NCI-H69 (cell line): Measurements from ENCODE around the gene LHFPL6.
A peak's percentile ranks its signal among the peaks of the same experiment; 100 is the strongest.

Source experiments
- DNase-seq: peaks from one replicate; lab custom pipeline; 2025; lab: John Stamatoyannopoulos, UW

Gene LHFPL6

GRCh38 chr13:39414339-39414738, 188.7 kb downstream of the LHFPL6 start:
- DNase-seq = no peak

GRCh38 chr13:39411511-39411910, 191.5 kb downstream of the LHFPL6 start:
- no peak for DNase-seq

- no peak for DNase-seq
These were observed 192.0 kb downstream of the LHFPL6 start for GRCh38 chr13:39410964-39411363.

GRCh38 chr13:39410096-39410901, 192.7 kb downstream of the LHFPL6 start:
- DNase-seq = no peak

GRCh38 chr13:39408512-39408911, 194.5 kb downstream of the LHFPL6 start:
- no peak for DNase-seq

- no peak for DNase-seq
These were observed 195.2 kb downstream of the LHFPL6 start for GRCh38 chr13:39407786-39408185.

- DNase-seq = no peak
These were observed 195.9 kb downstream of the LHFPL6 start for GRCh38 chr13:39407138-39407537.

GRCh38 chr13:39406688-39407087, 196.3 kb downstream of the LHFPL6 start:
- DNase-seq = peak; percentile 55

- peak; percentile 61 for DNase-seq
These were observed 197.3 kb downstream of the LHFPL6 start for GRCh38 chr13:39405596-39406205.

- peak; percentile 36 for DNase-seq
These were observed 197.9 kb downstream of the LHFPL6 start for GRCh38 chr13:39405107-39405506.

- DNase-seq = no peak
These were observed 199.9 kb downstream of the LHFPL6 start for GRCh38 chr13:39403106-39403505.

- no peak for DNase-seq
These were observed 200.6 kb downstream of the LHFPL6 start for GRCh38 chr13:39402221-39402970.

- no peak for DNase-seq
These were observed 201.2 kb downstream of the LHFPL6 start for GRCh38 chr13:39401756-39402155.

- DNase-seq = peak; percentile 55
These were observed 201.8 kb downstream of the LHFPL6 start for GRCh38 chr13:39401046-39401705.

- no peak for DNase-seq
These were observed 203.9 kb downstream of the LHFPL6 start for GRCh38 chr13:39399102-39399501.

GRCh38 chr13:39397896-39398265, 205.1 kb downstream of the LHFPL6 start:
- DNase-seq = no peak

GRCh38 chr13:39397226-39397895, 205.6 kb downstream of the LHFPL6 start:
- DNase-seq = no peak

- no peak for DNase-seq
These were observed 208.0 kb downstream of the LHFPL6 start for GRCh38 chr13:39394796-39395678.

GRCh38 chr13:39391761-39392160, 211.2 kb downstream of the LHFPL6 start:
- no peak for DNase-seq

GRCh38 chr13:39389013-39389412, 214.0 kb downstream of the LHFPL6 start:
- no peak for DNase-seq
